ENCODE measurements around the gene USP15. TPM values are rescaled to one million over a fixed set of nuclear protein-coding genes. Genes with fewer than 3 reads are reported as not detected.

USP15 gene
- total RNA-seq, 6 experiments from 2014 or later: 32.4 to 60.5 (median 37.9) TPM

DNA sequence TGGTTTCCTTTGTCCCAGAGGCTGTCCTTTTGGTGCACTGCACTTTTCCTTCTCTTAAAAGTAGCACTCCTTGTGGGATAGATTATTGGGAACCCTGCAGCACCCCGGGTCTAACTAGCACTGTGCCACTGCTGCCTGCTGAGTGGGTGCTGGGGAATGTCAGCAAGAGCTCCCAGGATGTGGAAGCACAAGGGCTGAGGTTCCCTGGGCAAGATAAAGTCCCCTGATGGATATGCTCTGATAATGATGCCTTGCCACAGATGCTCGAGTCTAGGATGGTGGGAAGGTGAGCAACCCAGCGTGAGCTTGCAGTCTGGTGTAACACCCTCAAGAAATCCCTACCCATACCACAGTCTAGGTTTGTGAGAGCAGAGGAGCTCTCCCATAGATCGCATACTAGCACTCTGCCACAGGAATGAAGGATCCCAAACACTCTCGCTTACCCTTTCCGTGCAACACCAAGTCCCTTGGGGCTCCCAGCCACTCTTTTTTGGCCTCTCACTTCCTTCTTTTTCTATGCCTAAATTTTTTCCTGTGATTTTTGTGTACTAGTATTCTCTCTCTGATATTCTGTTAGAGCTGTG is 32.6 kb downstream of the USP15 start:
- Histone ChIP-seq H3K27ac (no peak overlapping the region), H3K36me3 (peaks cover 0 to 16% (median 2%) of the 10 kb centered on the region in 4 donors), H3K4me3 (no peak overlapping the region), H3K27me3 (no peaks in the 10 kb centered on the region), H3K4me1 (peaks cover 0 to 9% (median 2%) of the 10 kb centered on the region in 4 donors), H3K9me3 (no peaks in the 10 kb centered on the region)
- WGBS (ENCODE audit: insufficient coverage, low coverage, low lambda C conversion rate, missing lambda C conversion rate): 60% methylated on average over 1 of the region's 6 CpGs
- ATAC-seq: peak; percentile 11 to 44 (median 22)
- intact Hi-C loops (cut with DNase I): no loop called here
- TF ChIP-seq CTCF (IDR thresholded peaks at IDR 0.05) (no peak), POLR2A (IDR thresholded peaks at IDR 0.05) (no peak)
- no peak for DNase-seq

DNA sequence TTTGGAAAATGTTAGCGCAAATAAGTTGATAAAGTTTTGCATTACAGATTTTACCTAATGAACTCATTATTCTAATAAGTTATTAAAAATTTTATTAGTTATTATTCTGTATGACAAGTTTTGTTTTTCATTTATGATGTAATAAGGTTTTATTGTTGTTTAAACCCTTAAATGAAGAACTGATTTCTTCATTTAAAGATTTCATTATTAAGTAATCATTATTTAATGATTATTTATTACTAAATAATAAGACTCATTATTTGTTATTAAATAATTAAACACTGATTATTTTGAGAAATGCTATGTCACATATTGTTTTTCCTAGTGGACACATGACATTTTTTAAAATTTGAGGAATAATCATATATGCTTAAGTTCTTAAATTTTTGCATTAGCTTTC is 34.2 kb downstream of the USP15 start:
- peaks cover 0 to 9% (median 2%) of the 10 kb centered on the region in 4 donors for H3K4me1 ChIP-seq
- H3K27me3 ChIP-seq: no peaks in the 10 kb centered on the region
- no peak overlapping the region for H3K27ac ChIP-seq
- no peak for ATAC-seq
- no peak overlapping the region for H3K4me3 ChIP-seq
- DNase-seq: no peak
- no peak for TF ChIP-seq CTCF (IDR thresholded peaks at IDR 0.05)
- no peak for TF ChIP-seq POLR2A (IDR thresholded peaks at IDR 0.05)
- no peaks in the 10 kb centered on the region for H3K9me3 ChIP-seq
- 89% methylated on average over 1 of the region's 1 CpG for WGBS (ENCODE audit: insufficient coverage, low coverage, low lambda C conversion rate, missing lambda C conversion rate)
- intact Hi-C loops (cut with DNase I): no loop called here
- H3K36me3 ChIP-seq: peaks cover 0 to 16% (median 2%) of the 10 kb centered on the region in 4 donors

- no peaks in the 10 kb centered on the region for H3K9me3 ChIP-seq
- WGBS (ENCODE audit: insufficient coverage, low coverage, low lambda C conversion rate, missing lambda C conversion rate): 48% methylated on average over 2 of the region's 2 CpGs
- H3K27me3 ChIP-seq: no peaks in the 10 kb centered on the region
- peaks cover 0 to 16% (median 2%) of the 10 kb centered on the region in 4 donors for H3K36me3 ChIP-seq
- H3K27ac ChIP-seq: no peak overlapping the region
- TF ChIP-seq CTCF (IDR thresholded peaks at IDR 0.05) (no peak), POLR2A (IDR thresholded peaks at IDR 0.05) (no peak)
- ATAC-seq (no peak), DNase-seq (no peak)
- H3K4me1 ChIP-seq: peaks cover 0 to 9% (median 0%) of the 10 kb centered on the region in 4 donors
- intact Hi-C loops (cut with DNase I): no loop called here
- H3K4me3 ChIP-seq: no peak overlapping the region
Observed at GRCh38 chr12:62296001-62296400, 35.8 kb downstream of the USP15 start.

GRCh38 chr12:62297321-62297720 is 37.1 kb downstream of the USP15 start:
- TF ChIP-seq CTCF (IDR thresholded peaks at IDR 0.05) (no peak), POLR2A (IDR thresholded peaks at IDR 0.05) (no peak)
- intact Hi-C loops (cut with DNase I): no loop called here
- H3K27me3 ChIP-seq: no peaks in the 10 kb centered on the region
- H3K4me3 ChIP-seq: no peak overlapping the region
- ATAC-seq: peak in 2 of 4 donors; percentile 35 to 36
- no peak overlapping the region for H3K27ac ChIP-seq
- no peaks in the 10 kb centered on the region for H3K9me3 ChIP-seq
- peaks cover 0 to 3% (median 0%) of the 10 kb centered on the region in 4 donors for H3K4me1 ChIP-seq
- no peak for DNase-seq
- peaks cover 0 to 16% (median 2%) of the 10 kb centered on the region in 4 donors for H3K36me3 ChIP-seq
